Ureter (tissue), 1 donor: Measurements from ENCODE around the gene IRAK4. TPM values are rescaled to one million over a fixed set of nuclear protein-coding genes. Genes with fewer than 3 reads are reported as not detected.

Experiments used
- DNase-seq: peaks from one replicate; pipeline ENCODE4 v3.0.0-alpha.2; 2020; ENCODE audit warnings: low spot score
- total RNA-seq: library from RNA; stranded (reverse); gene quantifications from one replicate; pipeline ENCODE4 v1.2.4, GENCODE V29; 2023
- donor health status: DM: yes; HTN: yes; CAD: no.

IRAK4 gene
- total RNA-seq, 1 donor from 2014 or later = 24.6 TPM

GRCh38 chr12:43766291-43766690 is 7.5 kb downstream of the IRAK4 start:
- DNase-seq = no peak

- no peak for DNase-seq
Measured at GRCh38 chr12:43776498-43776897, 17.7 kb downstream of the IRAK4 start.

GRCh38 chr12:43786899-43787693 is 28.3 kb downstream of the IRAK4 start:
- DNase-seq = no peak

- no peak for DNase-seq
Measured at GRCh38 chr12:43789941-43790340, 31.2 kb downstream of the IRAK4 start.

- DNase-seq = no peak
Measured at GRCh38 chr12:43795716-43796280, 37.0 kb downstream of the IRAK4 start.

GRCh38 chr12:43797561-43798217 is 38.9 kb downstream of the IRAK4 start:
- no peak for DNase-seq

GRCh38 chr12:43805149-43805859 is 46.6 kb downstream of the IRAK4 start:
- no peak for DNase-seq

- DNase-seq = peak; percentile 89
Measured at GRCh38 chr12:43805860-43806736, 47.3 kb downstream of the IRAK4 start, which contains the start of gene TWF1. TWF1 (minus strand) TSS chr12:43806317; CDS start chr12:43806245, 72 bp downstream.

GRCh38 chr12:43806737-43807072 is 48.0 kb downstream of the IRAK4 start:
- no peak for DNase-seq

- DNase-seq = no peak
Measured at GRCh38 chr12:43807386-43807785, 48.6 kb downstream of the IRAK4 start.

- DNase-seq = no peak
Measured at GRCh38 chr12:43812057-43812456, 53.3 kb downstream of the IRAK4 start.

GRCh38 chr12:43812926-43813325 is 54.2 kb downstream of the IRAK4 start:
- no peak for DNase-seq

GRCh38 chr12:43815416-43815815 is 56.7 kb downstream of the IRAK4 start:
- no peak for DNase-seq

GRCh38 chr12:43816168-43816567 is 57.4 kb downstream of the IRAK4 start:
- no peak for DNase-seq

GRCh38 chr12:43824207-43824775 is 65.5 kb downstream of the IRAK4 start:
- no peak for DNase-seq

GRCh38 chr12:43826681-43827080 is 67.9 kb downstream of the IRAK4 start:
- no peak for DNase-seq

- no peak for DNase-seq
Measured at GRCh38 chr12:43827093-43827492, 68.3 kb downstream of the IRAK4 start.

GRCh38 chr12:43832463-43833168 is 73.9 kb downstream of the IRAK4 start:
- no peak for DNase-seq

GRCh38 chr12:43835264-43835655 is 76.5 kb downstream of the IRAK4 start:
- DNase-seq = no peak
